ENCODE data around the gene CGB7.

DNA sequence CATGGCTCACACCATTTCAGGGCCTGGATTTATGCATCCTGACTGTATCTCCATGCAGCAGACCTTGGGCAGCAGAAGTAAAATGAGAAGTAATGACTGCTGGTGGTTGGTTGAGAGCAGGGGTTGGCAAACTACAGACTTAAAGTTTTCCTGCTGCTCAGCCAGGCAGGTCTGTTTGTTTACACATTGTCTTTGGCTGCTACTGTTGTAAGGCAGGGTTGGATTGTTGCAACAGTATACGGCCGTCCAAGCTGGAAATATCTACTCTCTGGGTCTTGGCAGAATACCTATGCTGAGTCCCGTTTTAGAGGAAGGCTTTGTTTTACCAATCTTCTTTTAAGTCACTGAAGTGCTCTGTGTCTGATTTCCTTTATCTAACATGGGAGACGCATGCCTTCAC is 41.2 kb upstream of the CGB7 start:
- TF ChIP-seq CTCF (IDR thresholded peaks at IDR 0.05): no peak
- TF ChIP-seq POLR2A (IDR thresholded peaks at IDR 0.05): no peak

Data from prostate gland (tissue), 2 donors.